Measurements from ENCODE around the gene SQOR.

The SQOR gene

GRCh38 chr15:45634432-45635190 is at the start of gene SQOR:
Gene SQOR, plus strand, starts transcription at chr15:45635029. Its CDS starts 23,895 bp downstream, at chr15:45658924.
- no peak for DNase-seq (ENCODE audit: low read depth)

- no peak for DNase-seq (ENCODE audit: low read depth)
Measured at GRCh38 chr15:45585069-45585791, 49.6 kb upstream of the SQOR start.

- no peak for DNase-seq (ENCODE audit: low read depth)
Measured at GRCh38 chr15:45586125-45586524, 48.7 kb upstream of the SQOR start.

- DNase-seq (ENCODE audit: low read depth): no peak
Measured at GRCh38 chr15:45586601-45587094, 48.2 kb upstream of the SQOR start.

- DNase-seq (ENCODE audit: low read depth): peak; percentile 69
Measured at GRCh38 chr15:45587095-45587862, 47.5 kb upstream of the SQOR start, which contains the start of gene BLOC1S6. Gene BLOC1S6, plus strand, starts transcription at chr15:45587379. Its CDS starts 65 bp downstream, at chr15:45587444.

GRCh38 chr15:45587863-45588170 is 47.0 kb upstream of the SQOR start:
- DNase-seq (ENCODE audit: low read depth): no peak

GRCh38 chr15:45588219-45588875 is 46.5 kb upstream of the SQOR start:
- DNase-seq (ENCODE audit: low read depth): no peak

GRCh38 chr15:45589256-45589655 is 45.6 kb upstream of the SQOR start:
- no peak for DNase-seq (ENCODE audit: low read depth)

GRCh38 chr15:45594319-45594718 is 40.5 kb upstream of the SQOR start:
- DNase-seq (ENCODE audit: low read depth): no peak

GRCh38 chr15:45594835-45595530 is 39.8 kb upstream of the SQOR start:
- no peak for DNase-seq (ENCODE audit: low read depth)

- no peak for DNase-seq (ENCODE audit: low read depth)
Measured at GRCh38 chr15:45603881-45604280, 30.9 kb upstream of the SQOR start.

GRCh38 chr15:45604326-45604725 is 30.5 kb upstream of the SQOR start:
- no peak for DNase-seq (ENCODE audit: low read depth)

GRCh38 chr15:45606413-45606812 is 28.4 kb upstream of the SQOR start:
- DNase-seq (ENCODE audit: low read depth): no peak

- DNase-seq (ENCODE audit: low read depth): no peak
Measured at GRCh38 chr15:45606841-45607240, 28.0 kb upstream of the SQOR start.

- no peak for DNase-seq (ENCODE audit: low read depth)
Measured at GRCh38 chr15:45611305-45611704, 23.5 kb upstream of the SQOR start.

- peak; percentile 31 for DNase-seq (ENCODE audit: low read depth)
Measured at GRCh38 chr15:45612790-45613415, 21.9 kb upstream of the SQOR start.

- no peak for DNase-seq (ENCODE audit: low read depth)
Measured at GRCh38 chr15:45616901-45617323, 17.9 kb upstream of the SQOR start.

GRCh38 chr15:45618813-45619212 is 16.0 kb upstream of the SQOR start:
- no peak for DNase-seq (ENCODE audit: low read depth)

- DNase-seq (ENCODE audit: low read depth): no peak
Measured at GRCh38 chr15:45628136-45628535, 6.7 kb upstream of the SQOR start.

GRCh38 chr15:45630917-45631691 is 3.7 kb upstream of the SQOR start:
- DNase-seq (ENCODE audit: low read depth): no peak
